H1 (cell line): ENCODE results near the gene TRIM44. TPM values are rescaled to one million over a fixed set of nuclear protein-coding genes. Genes with fewer than 3 reads are reported as not detected.

Experiments used
- CTCF ChIA-PET: fragments of 300-600 bp; sonication (Branson Sonifier 250); formaldehyde crosslinking; loops from one replicate; lab custom pipeline; 2021; ENCODE audit not compliant: partially characterized antibody; lab: Charles Lee
- POLR2A ChIA-PET: fragments of 300-600 bp; sonication (Branson Sonifier 250); formaldehyde crosslinking; loops from one replicate; lab custom pipeline; 2021; ENCODE audit warnings: inconsistent platforms; ENCODE audit not compliant: partially characterized antibody; lab: Charles Lee
- DNase-seq, 2 experiments: peaks; one replicate each; pipeline versions ENCODE4 v3.0.0 to v3.0.0-alpha.2; 2010 to 2022; ENCODE audit warnings: low spot score in 2 of 2, low read depth in 1 of 2, mixed read lengths in 1 of 2
- FAIRE-seq: peaks from 2 replicates; lab custom pipeline; 2011; peaks lifted over from hg19 to GRCh38; lab: Jason Lieb, UNC
- H2AFZ ChIP-seq: 2 replicates; pipeline ENCODE4 v1.8.1; 2012; ENCODE audit warnings: low read length, inconsistent platforms
- H2AK5ac ChIP-seq: 2 replicates; pipeline ENCODE4 v1.6.1; 2013; ENCODE audit warnings: low read depth, low read length
- H2BK120ac ChIP-seq: replicated peaks from 2 replicates; pipeline ENCODE3; 2013; ENCODE audit warnings: low read depth, low read length, inconsistent platforms
- H2BK12ac ChIP-seq: 2 replicates; pipeline ENCODE4 v1.6.1; 2013; ENCODE audit warnings: low read depth, low read length
- H2BK15ac ChIP-seq: 2 replicates; pipeline ENCODE4 v1.6.1; 2013; ENCODE audit warnings: low read length
- H2BK20ac ChIP-seq: 2 replicates; pipeline ENCODE4 v1.6.1; 2013; ENCODE audit warnings: low read length
- H2BK5ac ChIP-seq: 2 replicates; pipeline ENCODE4 v1.6.1; 2013; ENCODE audit warnings: low read depth, low read length
- H3K14ac ChIP-seq: 2 replicates; pipeline ENCODE4 v1.6.1; 2013; ENCODE audit warnings: inconsistent platforms; ENCODE audit not compliant: insufficient read length
- H3K18ac ChIP-seq: 2 replicates; pipeline ENCODE4 v1.6.1; 2013; ENCODE audit warnings: low read length; ENCODE audit errors: extremely low read depth
- H3K23ac ChIP-seq: 2 replicates; pipeline ENCODE4 v1.6.1; 2013; ENCODE audit warnings: inconsistent platforms; ENCODE audit not compliant: insufficient read length
- H3K23me2 ChIP-seq: 2 replicates; pipeline ENCODE4 v1.6.1; 2013; ENCODE audit warnings: low read depth, low read length
- H3K27ac ChIP-seq: 2 replicates; pipeline ENCODE4 v1.6.1; 2011; ENCODE audit warnings: low read depth, low read length, inconsistent platforms
- H3K27me3 ChIP-seq, 4 experiments: replicated peaks in 1 of 4; 1 replicate in 1 of 4; 2 replicates in 3 of 4; pipeline versions ENCODE4 v1.6.1 to v1.8.1; 2011 to 2013; ENCODE audit warnings: low read length in 3 of 4, mild to moderate bottlenecking in 3 of 4, inconsistent platforms in 2 of 4, mixed read lengths in 2 of 4, moderate library complexity in 1 of 4; ENCODE audit not compliant: control insufficient read depth in 3 of 4, insufficient read depth in 3 of 4; ENCODE audit errors: extremely low read depth in 1 of 4
- H3K36me3 ChIP-seq, 4 experiments: 2 replicates each; pipeline versions ENCODE4 v1.6.1 to v1.8.1; 2011 to 2013; ENCODE audit warnings: mild to moderate bottlenecking in 4 of 4, low read length in 3 of 4, moderate library complexity in 2 of 4, control low read depth in 1 of 4, inconsistent platforms in 1 of 4; ENCODE audit not compliant: insufficient read depth in 4 of 4, control insufficient read depth in 2 of 4
- H3K4ac ChIP-seq: replicated peaks from 2 replicates; pipeline ENCODE3; 2013; ENCODE audit warnings: low read length, low read depth, mixed read lengths, inconsistent platforms; ENCODE audit not compliant: insufficient read length
- H3K4me1 ChIP-seq, 4 experiments: replicated peaks in 1 of 4; 1 replicate in 1 of 4; 2 replicates in 3 of 4; pipeline versions ENCODE4 v1.6.1 to v1.8.1; 2011 to 2013; ENCODE audit warnings: low read length in 3 of 4, inconsistent platforms in 2 of 4, mixed read lengths in 1 of 4; ENCODE audit not compliant: insufficient read depth in 4 of 4, control insufficient read depth in 3 of 4
- H3K4me2 ChIP-seq, 2 experiments: 2 replicates each; pipeline versions ENCODE4 v1.6.1 to v1.8.1; 2011 to 2013; ENCODE audit warnings: low read depth in 2 of 2, low read length in 2 of 2, control low read depth in 1 of 2, inconsistent platforms in 1 of 2, mild to moderate bottlenecking in 1 of 2; ENCODE audit not compliant: insufficient read depth in 1 of 2
- H3K4me3 ChIP-seq, 4 experiments: fragments of 200-600, 300-600 bp in 1 of 4; sonication (generic), shearing (Covaris generic), sonication (Bioruptor Twin) in 1 of 4; 2 replicates each; pipeline versions ENCODE4 v1.5.1 to v1.8.1; 2011 to 2016; ENCODE audit warnings: low read length in 4 of 4, low read depth in 3 of 4, control low read depth in 2 of 4, inconsistent platforms in 2 of 4, mild to moderate bottlenecking in 2 of 4, mixed read lengths in 1 of 4, moderate library complexity in 1 of 4; ENCODE audit not compliant: insufficient read depth in 2 of 4; ENCODE audit errors: extremely low read depth in 1 of 4
- H3K56ac ChIP-seq: replicated peaks from 2 replicates; pipeline ENCODE3; 2013; ENCODE audit warnings: low read depth, mild to moderate bottlenecking, mixed read lengths, low read length, inconsistent platforms; ENCODE audit not compliant: insufficient read length
- H3K79me1 ChIP-seq: 2 replicates; pipeline ENCODE4 v1.6.1; 2013; ENCODE audit warnings: low read depth, low read length, control low read depth
- H3K79me2 ChIP-seq, 2 experiments: 2 replicates each; pipeline versions ENCODE4 v1.6.1 to v1.8.1; 2012 to 2013; ENCODE audit warnings: low read length in 2 of 2, mild to moderate bottlenecking in 2 of 2, inconsistent platforms in 1 of 2; ENCODE audit not compliant: insufficient read depth in 2 of 2, control insufficient read depth in 1 of 2
- H3K9ac ChIP-seq, 4 experiments: replicated peaks in 1 of 4; 1 replicate in 1 of 4; 2 replicates in 3 of 4; pipeline versions ENCODE4 v1.6.1 to v1.8.1; 2011 to 2013; ENCODE audit warnings: low read depth in 3 of 4, low read length in 3 of 4, control low read depth in 2 of 4, mild to moderate bottlenecking in 2 of 4, moderate library complexity in 2 of 4, inconsistent platforms in 1 of 4; ENCODE audit errors: extremely low read depth in 1 of 4
- H3K9me3 ChIP-seq, 2 experiments: 2 replicates each; pipeline versions ENCODE4 v1.6.1 to v1.8.1; 2012 to 2013; ENCODE audit warnings: mild to moderate bottlenecking in 2 of 2, moderate library complexity in 2 of 2, control low read depth in 1 of 2, inconsistent platforms in 1 of 2, low read depth in 1 of 2, low read length in 1 of 2, mixed read lengths in 1 of 2; ENCODE audit not compliant: insufficient read depth in 2 of 2
- H4K20me1 ChIP-seq, 2 experiments: replicated peaks in 1 of 2; 2 replicates each; pipeline versions ENCODE3 to v1.8.1; 2011 to 2013; ENCODE audit warnings: inconsistent platforms in 2 of 2, low read length in 2 of 2, mild to moderate bottlenecking in 1 of 2; ENCODE audit not compliant: insufficient read depth in 2 of 2, control insufficient read depth in 1 of 2
- H4K5ac ChIP-seq: 2 replicates; pipeline ENCODE4 v1.6.1; 2013; ENCODE audit warnings: low read length, low read depth, mixed read lengths, inconsistent platforms; ENCODE audit not compliant: insufficient read length
- H4K8ac ChIP-seq: 2 replicates; pipeline ENCODE4 v1.8.0; 2013; ENCODE audit warnings: mild to moderate bottlenecking, moderate library complexity, low read length, inconsistent platforms; ENCODE audit not compliant: insufficient read depth; ENCODE audit errors: extremely low read depth
- H4K91ac ChIP-seq: replicated peaks from 2 replicates; pipeline ENCODE3; 2013; ENCODE audit warnings: low read length, mixed read lengths, inconsistent platforms; ENCODE audit not compliant: insufficient read length
- CEBPB ChIP-seq: IDR thresholded peaks from 2 replicates; pipeline ENCODE4 v1.6.1; 2012; ENCODE audit warnings: low read depth, low read length
- CREB1 ChIP-seq: IDR thresholded peaks from 2 replicates; pipeline ENCODE4 v1.6.1; 2012; ENCODE audit warnings: inconsistent platforms
- EP300 ChIP-seq, 2 experiments: IDR thresholded peaks; 1 replicate in 1 of 2; 2 replicates in 1 of 2; pipeline ENCODE4 v1.6.1; 2011 to 2012; ENCODE audit warnings: low read depth in 2 of 2, low read length in 2 of 2, mild to moderate bottlenecking in 2 of 2, borderline replicate concordance in 1 of 2, inconsistent platforms in 1 of 2, moderate library complexity in 1 of 2
- FOSL1 ChIP-seq: IDR thresholded peaks from 2 replicates; pipeline ENCODE4 v1.6.1; 2011; ENCODE audit warnings: mild to moderate bottlenecking, low read depth, low read length, moderate library complexity; ENCODE audit not compliant: insufficient read depth
- RAD21 ChIP-seq, 2 experiments: IDR thresholded peaks in 1 of 2; conservative IDR thresholded peaks in 1 of 2; 2 replicates each; pipeline ENCODE4 v1.6.1; 2011; ENCODE audit warnings: low read depth in 2 of 2, low read length in 2 of 2, improper control_type of control experiment in 1 of 2, inconsistent platforms in 1 of 2, mild to moderate bottlenecking in 1 of 2, moderate library complexity in 1 of 2
- RBBP5 ChIP-seq: IDR thresholded peaks from 2 replicates; pipeline ENCODE4 v1.7.1; 2012; ENCODE audit warnings: low read depth, mild to moderate bottlenecking, inconsistent platforms, low read length, moderate library complexity, borderline replicate concordance
- SP1 ChIP-seq: IDR thresholded peaks from 2 replicates; pipeline ENCODE4 v1.6.1; 2011; ENCODE audit warnings: low read depth, low read length
- YY1 ChIP-seq: IDR thresholded peaks from 2 replicates; pipeline ENCODE4 v1.6.1; 2011; ENCODE audit warnings: low read depth, mild to moderate bottlenecking, low read length
- WGBS, 2 experiments: shearing (Covaris generic) in 1 of 2; methylation state at CpG; one replicate each; pipeline versions ENCODE4 v1.1.6 to v1.1.7; 2013 to 2015; ENCODE audit warnings: low lambda C conversion rate in 2 of 2, mixed read lengths in 2 of 2, inconsistent platforms in 1 of 2, low coverage in 1 of 2, missing lambda C conversion rate in 1 of 2; ENCODE audit not compliant: insufficient replicate concordance in 2 of 2, insufficient coverage in 1 of 2, insufficient read length in 1 of 2; ENCODE audit errors: extremely low coverage in 1 of 2, missing lambda C conversion rate in 1 of 2; 5-methylcytosine and 5-hydroxymethylcytosine counted together
- polyA plus RNA-seq, 7 experiments: library from polyadenylated mRNA; depleted of rRNA in 3 of 7; stranded (reverse) in 5 of 7; unstranded in 2 of 7; fragments of >200 nt in 5 of 7; fragments of 200-250 nt in 2 of 7; gene quantifications; 1 replicate in 5 of 7; 2 replicates in 1 of 7; 4 replicates in 1 of 7; pipeline versions ENCODE4 v1.2.1 to v1.2.3, GENCODE V29; 2011 to 2013; ENCODE audit warnings: missing spikeins in 2 of 7, mixed read lengths in 2 of 7
- total RNA-seq: library from RNA; stranded (reverse); fragmentation: NEBNext Ultra II Directional; extraction: Animal tissue kit (Norgen Biotek cat#: 25700); gene quantifications from 2 replicates; pipeline ENCODE4 v1.2.1, GENCODE V29; 2021

TRIM44 gene
- total and polyA plus RNA-seq, 2 of the 8 experiments (the other 6 are each of a cell fraction or from before 2014, with no cell fraction given) = 13.9 to 34.4 TPM

DNA sequence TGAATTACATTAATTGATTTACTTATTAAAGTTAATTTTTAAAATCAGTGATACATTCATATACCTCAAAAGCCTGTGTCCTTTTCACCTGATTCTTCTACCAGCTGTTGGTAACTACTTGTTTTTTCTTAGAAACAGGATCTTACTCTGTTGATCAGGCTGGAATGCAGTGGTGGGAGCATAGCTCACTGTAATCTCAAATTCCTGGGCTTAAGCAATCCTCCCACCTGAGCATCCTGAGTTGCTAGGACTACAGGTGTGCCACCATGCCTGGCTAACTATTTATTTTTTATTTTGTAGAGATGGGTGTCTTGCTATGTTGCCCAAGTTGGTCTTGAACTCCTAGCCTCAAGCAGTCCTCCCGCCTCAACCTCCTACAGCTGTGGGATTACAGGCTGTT lies 4.7 kb downstream of the TRIM44 start:
- no peak overlapping the region for H2BK120ac ChIP-seq
- ChIA-PET CTCF (no interaction called here), POLR2A (no interaction called here)
- no peak overlapping the region for H3K9ac ChIP-seq
- no peak overlapping the region for H3K4me2 ChIP-seq
- peaks cover 5% of the 10 kb centered on the region; the same call in 1 of the 2 replicates for H3K79me1 ChIP-seq
- H3K4me3 ChIP-seq = no peak overlapping the region
- H3K14ac ChIP-seq = no peak overlapping the region
- H2BK5ac ChIP-seq = no peak overlapping the region
- H3K27me3 ChIP-seq = peaks cover 1 to 12% (median 9%) of the 10 kb centered on the region in 4 experiments
- no peak overlapping the region for H3K56ac ChIP-seq
- H3K23ac ChIP-seq = no peak overlapping the region
- peaks cover 8% of the 10 kb centered on the region; the same call in 1 of the 2 replicates for H3K23me2 ChIP-seq
- no peak overlapping the region for H4K91ac ChIP-seq
- peaks cover 0 to 2% of the 10 kb centered on the region in 2 experiments for H4K20me1 ChIP-seq
- no peak overlapping the region for H2BK15ac ChIP-seq
- no peak overlapping the region for H2AFZ ChIP-seq
- WGBS, 2 experiments = 89% methylated on average over 1 of the region's 1 CpG; no CpG with 5 or more reads in 1 of the 2 experiments
- H4K5ac ChIP-seq = no peak overlapping the region
- peaks cover 0 to 5% (median 3%) of the 10 kb centered on the region in 4 experiments; a peak in 3 of 7 replicates for H3K4me1 ChIP-seq
- peaks cover 0 to 11% (median 2%) of the 10 kb centered on the region in 4 experiments; a peak in 1 of 8 replicates for H3K36me3 ChIP-seq
- FAIRE-seq (no peak), DNase-seq (no peak)
- H4K8ac ChIP-seq = no peak overlapping the region
- H3K79me2 ChIP-seq = peaks cover 3 to 71% of the 10 kb centered on the region in 2 experiments; a peak in 3 of 4 replicates
- H3K9me3 ChIP-seq = peaks cover 12 to 23% of the 10 kb centered on the region in 2 experiments
- no peak overlapping the region for H3K18ac ChIP-seq
- H2BK12ac ChIP-seq = no peak overlapping the region
- H2BK20ac ChIP-seq = no peak overlapping the region
- no peak overlapping the region for H3K27ac ChIP-seq
- no peak overlapping the region for H2AK5ac ChIP-seq
- no peak overlapping the region for H3K4ac ChIP-seq
- TF ChIP-seq RAD21 (IDR thresholded peaks at IDR 0.05 in 1 of 2, conservative IDR thresholded peaks at IDR 0.05 in 1 of 2; ENCODE audit: low read depth in 2 of 2, low read length in 2 of 2) = no peak
- no peak for TF ChIP-seq SP1
- no peak for TF ChIP-seq YY1
- no peak for TF ChIP-seq FOSL1
- TF ChIP-seq CEBPB = no peak
- TF ChIP-seq EP300 (IDR thresholded peaks at IDR 0.05; ENCODE audit: borderline replicate concordance in 1 of 2, low read depth in 2 of 2, low read length in 2 of 2) = no peak
- TF ChIP-seq RBBP5 = no peak
- no peak for TF ChIP-seq CREB1
